ENCODE data around the gene GBP2.
A peak's percentile ranks its signal among the peaks of the same experiment; 100 is the strongest.
"Not testable (repeated sequence)": the region's sequence is repeated elsewhere in the genome, so short reads cannot be mapped to it uniquely, and the experiment has no call there.

The GBP2 gene

DNA sequence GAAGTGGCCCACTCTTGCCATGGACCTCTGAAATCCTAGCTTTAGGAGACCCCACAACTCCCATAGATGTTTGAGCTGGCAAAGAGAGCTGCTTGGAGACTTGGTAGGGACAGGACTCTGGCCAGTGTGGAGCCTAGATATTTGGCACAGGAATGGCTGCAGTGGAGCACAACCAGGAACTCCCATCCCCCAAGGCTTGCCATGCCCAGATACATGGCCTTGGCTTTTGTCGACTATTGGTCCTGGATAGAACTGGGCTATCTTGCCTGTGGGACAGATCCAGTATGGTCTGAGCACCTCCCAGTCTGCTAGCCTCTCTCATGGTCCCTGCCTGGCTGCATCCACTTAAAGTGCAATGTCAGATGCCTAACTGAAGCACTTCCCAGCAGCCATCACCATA lies 7.8 kb upstream of the GBP2 start:
- Histone ChIP-seq H3K4me3 (replicated peaks; ENCODE audit: low read depth, low read length) (no peak overlapping the region), H3K27me3 (replicated peaks; ENCODE audit: control insufficient read depth, insufficient read depth, low read length) (no peaks in the 10 kb centered on the region), H3K36me3 (ENCODE audit: control insufficient read depth, insufficient read depth, low read length) (no peaks in the 10 kb centered on the region)
- TF ChIP-seq, protein P1, sequence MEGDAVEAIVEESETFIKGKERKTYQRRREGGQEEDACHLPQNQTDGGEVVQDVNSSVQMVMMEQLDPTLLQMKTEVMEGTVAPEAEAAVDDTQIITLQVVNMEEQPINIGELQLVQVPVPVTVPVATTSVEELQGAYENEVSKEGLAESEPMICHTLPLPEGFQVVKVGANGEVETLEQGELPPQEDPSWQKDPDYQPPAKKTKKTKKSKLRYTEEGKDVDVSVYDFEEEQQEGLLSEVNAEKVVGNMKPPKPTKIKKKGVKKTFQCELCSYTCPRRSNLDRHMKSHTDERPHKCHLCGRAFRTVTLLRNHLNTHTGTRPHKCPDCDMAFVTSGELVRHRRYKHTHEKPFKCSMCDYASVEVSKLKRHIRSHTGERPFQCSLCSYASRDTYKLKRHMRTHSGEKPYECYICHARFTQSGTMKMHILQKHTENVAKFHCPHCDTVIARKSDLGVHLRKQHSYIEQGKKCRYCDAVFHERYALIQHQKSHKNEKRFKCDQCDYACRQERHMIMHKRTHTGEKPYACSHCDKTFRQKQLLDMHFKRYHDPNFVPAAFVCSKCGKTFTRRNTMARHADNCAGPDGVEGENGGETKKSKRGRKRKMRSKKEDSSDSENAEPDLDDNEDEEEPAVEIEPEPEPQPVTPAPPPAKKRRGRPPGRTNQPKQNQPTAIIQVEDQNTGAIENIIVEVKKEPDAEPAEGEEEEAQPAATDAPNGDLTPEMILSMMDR (IDR thresholded peaks at IDR 0.05; ENCODE audit: insufficient read depth, low read length, poor library complexity, severe bottlenecking): no peak
- no peak for DNase-seq (ENCODE audit: extremely low read depth, insufficient read length)

DNA sequence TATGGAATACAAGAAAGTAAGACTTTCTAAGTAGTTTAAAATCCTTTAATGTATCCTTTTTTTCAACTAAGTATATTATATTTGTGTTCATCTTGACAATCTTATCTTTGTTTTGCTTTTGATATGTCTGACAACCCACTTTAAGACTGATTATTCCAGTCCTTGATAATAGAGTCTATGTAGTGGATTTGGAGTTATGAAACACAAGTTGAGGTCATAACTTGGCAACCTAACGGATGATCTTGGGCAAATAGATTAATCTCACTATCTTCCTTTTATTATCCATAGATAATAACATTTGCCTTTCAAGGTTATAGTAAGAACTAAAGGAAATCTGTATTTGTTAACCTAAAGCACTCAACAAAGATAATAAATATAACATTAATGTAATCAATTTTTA lies 4.8 kb upstream of the GBP2 start:
- TF ChIP-seq, protein P1 (IDR thresholded peaks at IDR 0.05; ENCODE audit: insufficient read depth, low read length, poor library complexity, severe bottlenecking): no peak
- Histone ChIP-seq H3K36me3 (ENCODE audit: control insufficient read depth, insufficient read depth, low read length) (no peaks in the 10 kb centered on the region), H3K4me3 (replicated peaks; ENCODE audit: low read depth, low read length) (no peak overlapping the region), H3K27me3 (replicated peaks; ENCODE audit: control insufficient read depth, insufficient read depth, low read length) (no peaks in the 10 kb centered on the region)
- no peak for DNase-seq (ENCODE audit: extremely low read depth, insufficient read length)

DNA sequence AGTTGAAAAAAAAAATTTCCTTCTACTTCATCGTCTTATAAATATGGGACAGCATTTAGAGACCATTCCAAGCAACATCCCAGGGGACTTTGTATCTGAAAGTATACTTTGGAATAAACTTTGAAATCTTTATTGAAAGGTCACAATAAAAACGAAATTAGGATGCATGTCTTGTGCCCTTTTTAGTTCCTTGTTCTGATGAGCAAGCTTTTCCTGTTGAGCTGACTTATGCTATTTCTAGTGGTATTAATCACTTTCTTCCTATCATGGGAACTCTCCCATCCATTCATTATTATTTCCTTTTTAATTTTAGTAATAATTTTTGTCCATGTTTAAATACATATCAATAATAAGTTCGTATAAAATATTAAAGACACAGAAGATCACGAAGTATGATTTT lies 4.0 kb upstream of the GBP2 start:
- DNase-seq (ENCODE audit: extremely low read depth, insufficient read length): no peak
- TF ChIP-seq, protein P1 (IDR thresholded peaks at IDR 0.05; ENCODE audit: insufficient read depth, low read length, poor library complexity, severe bottlenecking): no peak
- H3K27me3 ChIP-seq (replicated peaks; ENCODE audit: control insufficient read depth, insufficient read depth, low read length): no peaks in the 10 kb centered on the region
- no peak overlapping the region for H3K4me3 ChIP-seq (replicated peaks; ENCODE audit: low read depth, low read length)
- no peaks in the 10 kb centered on the region for H3K36me3 ChIP-seq (ENCODE audit: control insufficient read depth, insufficient read depth, low read length)

DNA sequence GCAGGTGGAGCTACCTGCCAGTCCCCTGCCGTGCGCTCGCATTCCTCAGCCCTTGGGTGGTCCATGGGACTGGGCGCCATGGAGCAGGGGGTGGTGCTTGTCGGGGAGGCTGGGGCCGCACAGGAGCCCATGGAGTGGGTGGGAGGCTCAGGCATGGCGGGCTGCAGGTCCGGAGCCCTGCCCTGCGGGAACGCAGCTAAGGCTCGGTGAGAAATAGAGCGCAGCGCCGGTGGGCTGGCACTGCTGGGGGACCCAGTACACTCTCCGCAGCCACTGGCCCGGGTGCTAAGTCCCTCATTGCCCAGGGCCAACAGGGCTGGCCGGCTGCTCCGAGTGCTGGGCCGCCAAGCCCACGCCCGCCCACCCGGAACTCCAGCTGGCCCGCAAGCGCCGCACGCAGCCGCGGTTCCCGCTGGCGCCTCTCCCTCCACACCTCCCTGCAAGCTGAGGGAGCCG lies 2.1 kb upstream of the GBP2 start:
- not testable (repeated sequence) for H3K36me3 ChIP-seq (ENCODE audit: control insufficient read depth, insufficient read depth, low read length); DNase-seq (ENCODE audit: extremely low read depth, insufficient read length); H3K27me3 ChIP-seq (replicated peaks; ENCODE audit: control insufficient read depth, insufficient read depth, low read length); H3K4me3 ChIP-seq (replicated peaks; ENCODE audit: low read depth, low read length)

DNA sequence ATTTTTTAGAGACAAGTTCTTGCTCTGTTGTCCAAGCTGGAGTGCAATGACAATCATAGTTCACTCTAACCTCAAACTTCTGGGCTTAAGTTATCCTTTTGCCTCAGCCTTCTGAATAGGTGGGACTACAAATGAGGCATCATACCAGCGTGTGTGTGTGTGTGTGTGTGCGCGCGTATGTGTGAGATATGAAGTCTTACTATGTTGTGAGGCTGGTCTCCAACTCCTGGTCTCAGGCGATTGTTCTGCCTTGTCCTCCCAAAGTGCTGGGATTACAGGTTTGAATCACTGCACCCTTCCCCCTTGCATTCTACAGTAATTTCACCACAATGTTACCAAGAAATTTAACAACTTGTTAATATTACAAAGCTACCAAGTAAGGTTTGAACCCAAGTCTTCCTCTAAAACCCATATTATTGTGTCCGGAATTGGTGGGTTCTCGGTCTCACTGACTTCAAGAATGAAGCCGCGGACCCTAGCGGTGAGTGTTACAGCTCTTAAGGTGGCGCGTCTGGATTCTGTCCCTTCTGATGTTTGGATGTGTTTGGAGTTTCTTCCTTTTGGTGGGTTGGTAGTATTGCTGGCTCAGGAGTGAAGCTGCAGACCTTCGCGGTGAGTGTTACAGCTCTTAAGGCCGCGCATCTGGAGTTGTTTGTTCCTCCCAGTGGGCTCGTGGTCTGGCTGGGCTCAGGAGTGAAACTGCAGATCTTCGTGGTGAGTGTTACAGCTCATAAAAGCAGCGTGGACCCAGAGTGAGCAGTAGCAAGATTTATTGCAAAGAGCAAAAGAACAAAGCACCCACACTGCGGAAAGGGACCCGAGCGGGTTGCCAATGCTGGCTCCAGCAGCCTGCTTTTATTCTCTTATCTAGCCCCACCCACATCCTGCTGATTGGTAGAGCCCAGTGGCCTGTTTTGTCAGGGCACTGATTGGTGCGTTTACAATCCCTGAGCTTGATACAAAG lies 970 bp upstream of the GBP2 start:
- H3K4me3 ChIP-seq (replicated peaks; ENCODE audit: low read depth, low read length); H3K36me3 ChIP-seq (ENCODE audit: control insufficient read depth, insufficient read depth, low read length); DNase-seq (ENCODE audit: extremely low read depth, insufficient read length): not testable (repeated sequence)

DNA sequence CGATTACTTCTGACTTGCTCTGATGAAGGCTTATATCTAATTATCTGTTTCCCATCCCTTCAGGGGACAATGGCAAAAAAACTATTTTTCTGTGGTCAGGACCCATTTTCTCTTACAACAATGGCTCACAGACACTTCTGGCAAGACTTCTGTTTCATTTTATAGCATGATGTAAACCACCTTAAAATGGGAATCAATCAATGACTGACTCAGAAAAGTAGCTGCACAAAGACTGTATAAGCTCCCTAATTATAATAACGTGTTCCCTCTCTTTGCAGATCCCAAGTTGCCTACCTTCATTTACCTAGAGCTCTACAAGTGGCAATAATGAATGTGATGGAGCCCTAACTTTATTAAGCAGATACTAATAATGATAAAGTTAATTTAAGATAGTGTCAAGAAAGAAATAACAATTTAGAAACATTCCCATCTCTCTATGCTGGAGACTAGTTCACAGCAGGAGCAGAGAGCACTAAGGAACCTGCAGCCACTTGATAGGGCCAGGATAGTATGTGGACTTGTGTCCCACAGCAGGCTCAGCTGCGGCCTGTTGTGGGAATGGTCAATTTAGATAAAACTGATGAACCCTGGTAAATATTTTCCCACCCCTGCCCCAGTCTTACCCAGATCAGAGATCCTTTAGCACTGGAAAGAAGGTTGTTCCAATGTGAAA lies 538 bp downstream of the GBP2 start:
- H3K4me3 ChIP-seq (replicated peaks; ENCODE audit: low read depth, low read length): peak overlapping the region; percentile 58
- H3K36me3 ChIP-seq (ENCODE audit: control insufficient read depth, insufficient read depth, low read length): no peaks in the 10 kb centered on the region
- H3K27me3 ChIP-seq (replicated peaks; ENCODE audit: control insufficient read depth, insufficient read depth, low read length): no peaks in the 10 kb centered on the region
- TF ChIP-seq, protein P1 (IDR thresholded peaks at IDR 0.05; ENCODE audit: insufficient read depth, low read length, poor library complexity, severe bottlenecking): no peak
- no peak for DNase-seq (ENCODE audit: extremely low read depth, insufficient read length)

More for the DNA sequence above, 970 bp upstream of the GBP2 start:
- H3K27me3 ChIP-seq (replicated peaks; ENCODE audit: control insufficient read depth, insufficient read depth, low read length): not testable (repeated sequence)
